ENCODE data around the gene HOXB6.

Gene HOXB6

DNA sequence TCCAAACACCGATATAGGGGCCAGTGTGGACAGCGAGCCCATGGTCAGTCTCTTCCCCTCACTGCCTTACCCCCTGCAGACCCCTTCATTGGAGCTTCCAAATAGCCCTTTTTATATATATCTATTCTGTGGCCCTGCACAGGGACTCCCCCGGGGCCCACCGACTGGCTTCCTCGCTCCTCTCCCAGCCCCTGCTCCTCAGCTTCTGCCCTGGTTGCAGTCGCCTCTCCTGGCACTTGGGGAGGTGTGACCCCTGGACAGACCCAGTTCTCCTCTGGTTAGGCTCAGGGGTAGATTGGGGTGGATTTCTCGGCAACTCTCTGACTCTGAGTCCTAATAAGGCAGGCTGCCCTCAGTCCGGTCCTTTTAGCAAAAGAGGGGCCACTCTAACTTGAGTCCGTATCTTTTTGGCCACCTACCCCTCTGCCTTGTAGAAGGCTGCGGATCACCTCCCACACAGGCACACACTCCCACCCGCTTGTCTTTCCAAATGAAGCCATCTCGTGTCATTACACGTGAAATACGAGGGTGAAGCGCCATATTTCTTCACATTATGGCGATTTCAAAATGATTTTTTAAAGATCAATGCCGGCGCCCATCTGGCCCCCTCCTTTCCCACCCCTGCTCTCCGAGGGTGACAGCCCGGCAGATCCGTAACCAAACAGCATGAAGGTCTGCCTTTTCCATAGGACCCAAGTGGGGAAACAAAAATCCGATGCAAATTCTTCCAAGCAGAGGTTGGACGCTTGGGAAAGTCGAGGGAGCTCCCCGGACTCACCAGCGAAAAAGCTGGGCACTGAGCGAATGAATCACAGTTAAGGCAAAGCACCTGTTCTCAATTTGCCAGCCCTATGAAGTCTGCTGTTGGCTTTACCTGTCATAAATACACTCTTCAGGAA is 23.1 kb upstream of the HOXB6 start:
- H3K4me3 ChIP-seq (ENCODE audit: low read depth in 1 of 5, low read length in 5 of 5) = no peak overlapping the region
- no peak overlapping the region for H3K9ac ChIP-seq (ENCODE audit: low read length in 5 of 5)
- H3K4me1 ChIP-seq (ENCODE audit: control insufficient read depth in 5 of 5, insufficient read depth in 5 of 5, low read length in 5 of 5) = peaks cover 2 to 26% (median 23%) of the 10 kb centered on the region in 5 donors
- H3K27me3 ChIP-seq (ENCODE audit: control insufficient read depth in 5 of 5, insufficient read depth in 4 of 5, low read length in 5 of 5) = peaks cover 66 to 83% (median 76%) of the 10 kb centered on the region in 5 donors
- H3K9me3 ChIP-seq (ENCODE audit: control insufficient read depth in 5 of 5, low read length in 5 of 5) = no peaks in the 10 kb centered on the region
- no peak overlapping the region for H3K27ac ChIP-seq (ENCODE audit: low read depth, low read length)
- no peaks in the 10 kb centered on the region for H3K36me3 ChIP-seq (ENCODE audit: control insufficient read depth in 5 of 5, insufficient read depth in 5 of 5, low read length in 5 of 5)

- no peak overlapping the region for H3K27ac ChIP-seq (ENCODE audit: low read depth, low read length)
- no peaks in the 10 kb centered on the region for H3K9me3 ChIP-seq (ENCODE audit: control insufficient read depth in 5 of 5, low read length in 5 of 5)
- peaks cover 2 to 26% (median 23%) of the 10 kb centered on the region in 5 donors for H3K4me1 ChIP-seq (ENCODE audit: control insufficient read depth in 5 of 5, insufficient read depth in 5 of 5, low read length in 5 of 5)
- H3K36me3 ChIP-seq (ENCODE audit: control insufficient read depth in 5 of 5, insufficient read depth in 5 of 5, low read length in 5 of 5) = no peaks in the 10 kb centered on the region
- H3K9ac ChIP-seq (ENCODE audit: low read length in 5 of 5) = no peak overlapping the region
- H3K4me3 ChIP-seq (ENCODE audit: low read depth in 1 of 5, low read length in 5 of 5) = peak overlapping the region in 1 of 5 donors; percentile 70
- H3K27me3 ChIP-seq (ENCODE audit: control insufficient read depth in 5 of 5, insufficient read depth in 4 of 5, low read length in 5 of 5) = peaks cover 66 to 82% (median 74%) of the 10 kb centered on the region in 5 donors
Measured at GRCh38 chr17:48627118-48627597, 22.4 kb upstream of the HOXB6 start.

DNA sequence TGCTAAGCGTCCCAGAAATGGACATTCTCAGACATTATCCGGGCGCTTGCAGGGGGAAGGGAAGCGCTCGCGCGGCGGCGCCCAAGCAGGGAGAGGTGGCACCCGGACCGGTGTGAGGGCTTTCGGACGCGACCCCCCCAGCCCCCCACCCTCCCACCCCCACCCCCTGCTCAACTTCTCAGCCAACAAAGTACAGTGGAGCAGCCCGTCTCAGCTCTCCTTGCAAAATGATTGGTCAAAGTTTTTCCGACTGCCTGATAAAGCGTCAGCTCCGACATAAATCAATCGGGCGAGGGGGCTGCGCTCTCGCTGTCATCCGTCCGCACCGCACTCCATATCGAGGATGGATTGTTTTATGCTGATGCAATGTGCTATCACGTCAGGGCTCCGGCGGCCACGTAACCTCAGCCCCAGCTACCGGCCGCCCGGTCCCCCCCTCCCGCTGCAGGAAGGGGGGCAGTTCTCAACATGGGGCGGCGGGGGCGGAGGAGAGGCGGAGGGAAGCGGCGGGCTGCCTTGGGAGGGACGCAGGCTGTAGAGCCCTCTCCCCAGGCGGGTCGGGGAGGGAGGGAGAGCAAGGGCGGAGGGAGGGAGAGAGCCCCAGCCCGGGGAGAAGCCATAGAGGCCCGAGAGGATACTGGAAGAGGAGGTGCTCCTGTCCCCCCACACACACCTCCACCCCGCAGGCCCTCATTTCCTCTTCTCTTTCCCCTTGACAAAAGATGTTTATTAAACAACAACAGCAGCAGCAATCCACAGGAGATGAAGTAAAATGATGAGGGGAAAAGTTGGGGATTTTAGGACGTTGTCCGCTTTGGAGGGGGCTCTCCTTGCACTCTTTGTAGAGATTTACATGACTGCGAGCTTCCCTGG is 21.7 kb upstream of the HOXB6 start, which contains the start of gene HOXB9:
TSS of gene HOXB9 (minus strand) at position 114 of the 873 bp plus-strand sequence. CDS start at position 25, 89 bp downstream.
- peak within 1 kb of the TSS; percentile 48 to 70 (median 66) for H3K4me3 ChIP-seq (ENCODE audit: low read depth in 1 of 5, low read length in 5 of 5)
- H3K4me1 ChIP-seq (ENCODE audit: control insufficient read depth in 5 of 5, insufficient read depth in 5 of 5, low read length in 5 of 5) = peaks cover 2 to 26% (median 23%) of the 10 kb centered on the region in 5 donors
- no peaks in the 10 kb centered on the region for H3K36me3 ChIP-seq (ENCODE audit: control insufficient read depth in 5 of 5, insufficient read depth in 5 of 5, low read length in 5 of 5)
- peak within 1 kb of the TSS in 3 of 5 donors; percentile 41 to 55 (median 54) for H3K9ac ChIP-seq (ENCODE audit: low read length in 5 of 5)
- H3K9me3 ChIP-seq (ENCODE audit: control insufficient read depth in 5 of 5, low read length in 5 of 5) = no peaks in the 10 kb centered on the region
- peaks cover 68 to 83% (median 71%) of the 10 kb centered on the region in 5 donors for H3K27me3 ChIP-seq (ENCODE audit: control insufficient read depth in 5 of 5, insufficient read depth in 4 of 5, low read length in 5 of 5)
- no peak within 1 kb of the TSS for H3K27ac ChIP-seq (ENCODE audit: low read depth, low read length)

DNA sequence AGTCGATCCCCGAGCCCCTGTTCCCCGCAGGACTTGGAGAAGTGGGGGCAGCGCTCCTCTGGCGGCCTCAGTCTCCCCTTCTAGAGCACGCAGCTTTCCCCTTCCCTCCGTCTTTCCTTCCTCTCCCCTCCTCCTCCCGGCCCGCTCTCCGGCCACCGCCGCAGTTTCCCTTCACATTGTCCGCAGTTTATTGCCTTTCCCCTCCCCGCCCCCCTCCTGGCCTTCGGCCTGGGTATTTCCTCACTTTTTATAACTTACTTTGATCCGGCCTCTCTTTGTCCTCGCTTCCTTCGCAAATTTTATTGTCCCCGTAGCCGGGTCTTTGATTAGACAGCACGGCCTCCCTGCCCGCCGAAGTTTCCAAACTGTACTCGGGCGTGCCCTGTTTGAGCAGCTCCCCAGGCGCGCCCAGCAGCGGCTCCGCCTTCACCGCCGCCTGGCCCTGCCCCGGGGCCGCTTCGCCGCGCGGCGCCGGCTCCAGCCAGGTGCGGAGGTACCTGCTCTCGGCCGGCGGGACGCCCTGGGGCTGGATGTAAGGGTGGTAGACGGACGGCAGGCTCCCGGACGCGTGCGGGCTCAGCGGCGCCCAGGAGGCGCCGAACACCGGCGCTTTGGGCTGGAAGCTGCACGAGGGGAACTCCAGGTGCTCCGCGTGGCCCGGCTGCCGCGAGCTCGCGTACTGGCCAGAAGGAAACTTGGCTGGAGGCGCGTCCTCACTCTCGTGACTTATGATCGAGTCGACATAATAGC is 20.9 kb upstream of the HOXB6 start:
- Histone ChIP-seq H3K27me3 (ENCODE audit: control insufficient read depth in 5 of 5, insufficient read depth in 4 of 5, low read length in 5 of 5) (peaks cover 62 to 83% (median 70%) of the 10 kb centered on the region in 5 donors), H3K27ac (ENCODE audit: low read depth, low read length) (no peak overlapping the region), H3K9ac (ENCODE audit: low read length in 5 of 5) (peak overlapping the region in 3 of 5 donors; percentile 41 to 55 (median 54)), H3K4me1 (ENCODE audit: control insufficient read depth in 5 of 5, insufficient read depth in 5 of 5, low read length in 5 of 5) (peaks cover 2 to 26% (median 23%) of the 10 kb centered on the region in 5 donors), H3K36me3 (ENCODE audit: control insufficient read depth in 5 of 5, insufficient read depth in 5 of 5, low read length in 5 of 5) (no peaks in the 10 kb centered on the region), H3K4me3 (ENCODE audit: low read depth in 1 of 5, low read length in 5 of 5) (peak overlapping the region; percentile 48 to 70 (median 66)), H3K9me3 (ENCODE audit: control insufficient read depth in 5 of 5, low read length in 5 of 5) (no peaks in the 10 kb centered on the region)

DNA sequence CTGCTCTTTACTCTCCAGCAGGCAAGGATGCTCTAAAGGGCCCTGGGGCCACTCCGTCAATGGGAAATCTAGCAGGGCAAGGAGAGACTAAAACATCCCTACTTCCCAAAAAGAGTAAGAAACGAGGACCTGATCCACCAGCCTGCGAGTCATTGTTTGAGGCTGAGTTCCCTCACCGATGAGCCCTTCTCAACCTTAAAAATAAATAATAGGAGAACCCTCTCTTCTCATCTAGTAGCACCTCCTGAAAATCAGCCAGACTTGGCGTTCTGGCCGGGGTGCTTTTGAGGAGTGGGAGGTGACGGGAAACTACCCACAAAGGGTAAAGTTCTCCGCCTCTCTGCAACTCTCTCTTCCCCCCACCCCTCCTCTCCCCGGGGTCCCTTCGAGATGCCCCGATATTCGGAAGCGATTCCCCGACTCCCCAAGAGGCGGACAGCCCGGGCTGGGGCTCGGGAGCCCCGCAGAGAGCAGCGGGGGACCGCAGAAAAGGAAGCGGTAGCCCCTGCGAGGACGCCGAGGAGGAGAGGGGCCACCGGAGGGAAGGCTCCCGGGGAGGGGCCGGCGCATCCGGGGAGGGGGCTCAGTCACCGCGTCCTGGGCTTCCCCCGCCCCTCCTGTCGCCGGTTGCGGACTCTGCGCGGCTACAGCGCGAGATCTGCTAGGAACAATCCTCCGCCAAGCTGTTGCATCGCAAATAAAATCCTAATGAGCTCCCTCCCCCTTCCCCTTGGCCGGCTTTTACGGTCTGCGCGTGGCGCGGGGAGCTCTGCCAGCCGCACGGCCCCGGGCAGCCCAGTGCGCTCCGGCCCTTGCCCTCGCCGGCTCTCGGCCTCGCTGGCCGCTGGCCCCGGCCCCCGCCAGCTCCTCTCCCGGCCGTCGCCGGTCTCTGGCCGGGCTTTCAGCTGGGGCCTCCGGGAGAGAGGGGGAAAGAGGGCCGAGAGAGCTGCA is 20.0 kb upstream of the HOXB6 start:
- Histone ChIP-seq H3K4me1 (ENCODE audit: control insufficient read depth in 5 of 5, insufficient read depth in 5 of 5, low read length in 5 of 5) (peaks cover 2 to 26% (median 23%) of the 10 kb centered on the region in 5 donors), H3K4me3 (ENCODE audit: low read depth in 1 of 5, low read length in 5 of 5) (peak overlapping the region; percentile 48 to 70 (median 66)), H3K9me3 (ENCODE audit: control insufficient read depth in 5 of 5, low read length in 5 of 5) (no peaks in the 10 kb centered on the region), H3K36me3 (ENCODE audit: control insufficient read depth in 5 of 5, insufficient read depth in 5 of 5, low read length in 5 of 5) (no peaks in the 10 kb centered on the region), H3K27ac (ENCODE audit: low read depth, low read length) (no peak overlapping the region), H3K9ac (ENCODE audit: low read length in 5 of 5) (peak overlapping the region in 3 of 5 donors; percentile 52 to 55 (median 54)), H3K27me3 (ENCODE audit: control insufficient read depth in 5 of 5, insufficient read depth in 4 of 5, low read length in 5 of 5) (peaks cover 59 to 85% (median 72%) of the 10 kb centered on the region in 5 donors)

DNA sequence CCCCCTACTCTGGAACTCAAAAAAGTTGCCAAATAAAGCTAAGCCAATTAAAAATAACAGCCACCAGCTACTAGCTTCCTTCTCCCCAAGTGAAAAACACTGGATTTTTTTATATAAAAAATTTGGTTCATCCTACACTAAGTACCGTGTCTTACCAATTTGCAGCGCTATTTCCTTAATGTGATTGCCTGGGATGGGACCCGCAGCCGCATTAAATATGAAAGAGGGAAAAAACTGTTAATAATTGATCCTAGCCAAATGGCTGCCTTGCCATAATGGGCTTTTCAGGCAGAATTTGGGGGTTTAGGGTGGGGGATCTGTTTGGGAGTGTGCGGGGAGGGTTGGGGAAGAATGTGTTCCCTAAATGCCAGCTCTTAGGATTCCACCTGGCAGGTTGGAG is 19.3 kb upstream of the HOXB6 start:
- Histone ChIP-seq H3K27ac (ENCODE audit: low read depth, low read length) (no peak overlapping the region), H3K36me3 (ENCODE audit: control insufficient read depth in 5 of 5, insufficient read depth in 5 of 5, low read length in 5 of 5) (no peaks in the 10 kb centered on the region), H3K4me3 (ENCODE audit: low read depth in 1 of 5, low read length in 5 of 5) (no peak overlapping the region), H3K9ac (ENCODE audit: low read length in 5 of 5) (no peak overlapping the region), H3K27me3 (ENCODE audit: control insufficient read depth in 5 of 5, insufficient read depth in 4 of 5, low read length in 5 of 5) (peaks cover 56 to 87% (median 72%) of the 10 kb centered on the region in 5 donors), H3K9me3 (ENCODE audit: control insufficient read depth in 5 of 5, low read length in 5 of 5) (no peaks in the 10 kb centered on the region), H3K4me1 (ENCODE audit: control insufficient read depth in 5 of 5, insufficient read depth in 5 of 5, low read length in 5 of 5) (peaks cover 2 to 28% (median 23%) of the 10 kb centered on the region in 5 donors)

GRCh38 chr17:48623583-48623982 is 18.8 kb upstream of the HOXB6 start:
- Histone ChIP-seq H3K9ac (ENCODE audit: low read length in 5 of 5) (no peak overlapping the region), H3K27me3 (ENCODE audit: control insufficient read depth in 5 of 5, insufficient read depth in 4 of 5, low read length in 5 of 5) (peaks cover 51 to 85% (median 69%) of the 10 kb centered on the region in 5 donors)

DNA sequence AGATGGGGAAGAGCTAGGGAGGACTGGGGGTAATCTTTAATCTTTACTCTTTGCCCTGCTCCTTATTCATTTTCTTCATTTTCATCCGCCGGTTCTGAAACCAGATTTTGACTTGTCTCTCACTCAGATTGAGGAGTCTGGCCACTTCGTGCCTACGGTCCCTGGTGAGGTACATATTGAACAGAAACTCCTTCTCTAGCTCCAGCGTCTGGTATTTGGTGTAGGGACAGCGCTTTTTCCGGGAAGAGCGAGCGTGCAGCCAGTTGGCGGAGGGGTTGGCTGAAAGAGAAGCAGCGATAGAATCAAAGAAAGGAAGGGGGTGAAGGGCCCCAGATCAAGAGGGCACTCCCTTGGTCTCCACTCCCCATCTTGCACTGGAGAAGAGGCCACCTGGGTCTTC is 18.1 kb upstream of the HOXB6 start:
- H3K36me3 ChIP-seq (ENCODE audit: control insufficient read depth in 5 of 5, insufficient read depth in 5 of 5, low read length in 5 of 5) = no peaks in the 10 kb centered on the region

More at GRCh38 chr17:48623583-48623982, 18.8 kb upstream of the HOXB6 start:
- Histone ChIP-seq H3K9me3 (ENCODE audit: control insufficient read depth in 5 of 5, low read length in 5 of 5) (no peaks in the 10 kb centered on the region), H3K27ac (ENCODE audit: low read depth, low read length) (no peak overlapping the region), H3K4me1 (ENCODE audit: control insufficient read depth in 5 of 5, insufficient read depth in 5 of 5, low read length in 5 of 5) (peaks cover 2 to 33% (median 28%) of the 10 kb centered on the region in 5 donors), H3K36me3 (ENCODE audit: control insufficient read depth in 5 of 5, insufficient read depth in 5 of 5, low read length in 5 of 5) (no peaks in the 10 kb centered on the region), H3K4me3 (ENCODE audit: low read depth in 1 of 5, low read length in 5 of 5) (no peak overlapping the region)

More for the DNA sequence above, 18.1 kb upstream of the HOXB6 start:
- Histone ChIP-seq H3K9ac (ENCODE audit: low read length in 5 of 5) (no peak overlapping the region), H3K27ac (ENCODE audit: low read depth, low read length) (no peak overlapping the region), H3K4me3 (ENCODE audit: low read depth in 1 of 5, low read length in 5 of 5) (no peak overlapping the region), H3K27me3 (ENCODE audit: control insufficient read depth in 5 of 5, insufficient read depth in 4 of 5, low read length in 5 of 5) (peaks cover 50 to 83% (median 67%) of the 10 kb centered on the region in 5 donors), H3K4me1 (ENCODE audit: control insufficient read depth in 5 of 5, insufficient read depth in 5 of 5, low read length in 5 of 5) (peaks cover 4 to 37% (median 28%) of the 10 kb centered on the region in 5 donors), H3K9me3 (ENCODE audit: control insufficient read depth in 5 of 5, low read length in 5 of 5) (no peaks in the 10 kb centered on the region)

Measured in subcutaneous abdominal adipose tissue (tissue), 5 donors.